GM19238 (cell line): ENCODE data around the gene POLE.

Source experiments
- DNase-seq: peaks from one replicate; pipeline ENCODE4 v3.0.0; 2011; ENCODE audit warnings: low spot score; ENCODE audit not compliant: insufficient read length

The POLE gene

DNA sequence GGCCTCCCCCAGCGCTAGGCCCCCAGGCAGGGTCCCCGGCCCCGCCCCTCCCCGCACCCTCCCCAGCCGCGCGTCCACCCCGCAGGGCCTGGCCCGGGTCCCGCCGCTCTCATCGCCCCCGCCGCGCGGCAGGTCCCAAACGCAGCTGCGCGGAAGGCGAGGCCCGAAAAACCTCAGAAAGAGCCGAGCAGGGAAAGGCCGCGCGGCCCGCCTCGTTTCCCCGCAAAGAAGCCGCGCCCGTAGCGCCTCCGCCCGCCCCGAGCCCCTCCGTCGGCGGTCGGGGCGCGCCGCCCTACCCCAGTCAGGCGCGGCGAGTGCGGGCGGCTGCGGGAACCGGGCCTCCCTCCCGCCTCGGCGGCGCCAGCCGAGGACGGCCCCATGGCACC, 324 bp downstream of the POLE start:
- DNase-seq, result no peak

DNA sequence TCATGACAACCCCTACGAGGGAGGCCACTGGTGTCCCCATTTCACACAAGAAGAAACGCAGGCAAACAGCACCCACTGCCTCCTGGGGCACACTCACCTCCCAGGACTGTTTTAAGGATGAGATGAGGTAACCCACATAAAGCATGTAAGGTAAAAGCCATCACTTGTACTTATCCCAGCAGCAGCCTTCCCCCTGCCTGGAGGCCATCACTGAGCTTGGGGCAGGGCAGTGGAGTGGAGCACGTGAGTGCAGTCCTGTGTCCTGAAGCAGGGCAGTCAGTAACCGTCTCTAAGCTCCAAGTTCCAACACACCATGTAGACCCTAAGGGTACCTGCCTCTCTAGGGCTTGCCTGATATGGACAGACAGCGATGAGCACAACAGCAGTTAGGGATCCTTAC, 1.7 kb downstream of the POLE start:
- no peak for DNase-seq

DNA sequence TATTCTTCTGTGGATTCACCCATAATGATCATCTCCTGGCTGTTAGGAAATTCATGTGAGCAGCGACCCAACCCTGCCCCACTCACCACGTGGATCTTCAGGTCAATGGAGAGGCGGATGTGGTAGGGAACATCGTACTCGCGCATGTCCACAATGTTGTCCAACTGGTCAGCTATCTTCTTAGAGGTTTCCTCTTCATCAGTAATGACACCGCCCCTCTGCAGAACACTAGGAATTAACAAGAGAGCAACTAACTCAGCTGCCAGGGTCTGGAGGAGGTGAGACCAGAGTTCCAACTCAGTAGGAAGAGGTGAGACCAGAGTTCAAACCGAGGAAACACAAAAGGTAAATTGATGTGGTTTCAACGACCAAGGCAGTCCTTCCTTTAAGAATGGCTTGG, 9.7 kb downstream of the POLE start:
- no peak for DNase-seq

DNA sequence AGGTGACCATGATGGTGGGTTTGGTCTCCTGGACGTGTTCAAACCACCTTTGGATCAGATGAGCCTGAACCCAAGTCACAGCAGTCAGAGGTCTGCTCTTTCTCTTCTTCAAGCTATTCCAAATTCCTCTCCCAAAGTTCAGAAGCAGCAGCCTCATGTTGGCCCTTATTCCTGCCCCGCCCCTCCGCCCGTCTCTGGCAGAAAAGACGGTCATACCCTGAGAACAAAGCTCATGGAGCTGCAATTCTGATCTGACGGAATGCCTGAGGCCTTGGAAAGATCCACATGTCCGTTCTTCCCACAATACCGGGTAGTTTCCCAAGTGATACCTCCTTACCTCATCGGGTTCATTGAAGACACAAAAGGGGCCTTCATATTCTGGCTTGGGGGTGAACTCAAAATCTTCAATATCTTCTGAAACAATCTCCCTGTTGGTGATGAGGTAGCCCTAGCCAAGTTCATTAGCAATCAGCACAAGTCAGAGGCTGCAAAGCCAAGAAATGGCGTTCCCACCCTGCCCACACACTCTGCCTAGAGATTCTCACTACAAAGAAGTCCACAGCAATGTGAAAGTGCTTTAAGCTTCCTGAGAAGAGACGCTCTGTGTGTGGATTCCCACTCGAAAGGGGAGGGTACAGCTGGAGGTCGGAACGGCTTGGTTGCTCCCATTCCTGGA, 11.2 kb downstream of the POLE start:
- DNase-seq, result no peak

DNA sequence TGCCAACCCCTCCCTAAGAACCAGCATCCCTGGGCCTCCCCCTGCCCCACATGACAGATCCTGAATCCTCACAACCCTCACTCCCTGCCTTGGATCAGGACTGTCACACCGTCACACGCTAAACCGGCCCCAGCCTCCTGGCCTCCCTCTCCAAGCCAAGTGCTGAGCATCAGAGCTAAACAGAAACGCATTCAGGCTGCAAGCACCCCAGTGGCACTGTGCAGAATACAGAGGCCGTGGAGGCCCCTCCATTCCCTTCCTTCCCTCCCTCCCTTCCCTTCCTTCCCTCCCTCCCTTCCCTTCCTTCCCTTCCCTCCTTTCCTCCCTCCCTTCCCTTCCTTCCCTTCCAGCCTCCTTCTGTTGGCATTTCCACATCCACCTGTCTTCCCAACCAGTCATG, 12.6 kb downstream of the POLE start:
- DNase-seq, result no peak

DNA sequence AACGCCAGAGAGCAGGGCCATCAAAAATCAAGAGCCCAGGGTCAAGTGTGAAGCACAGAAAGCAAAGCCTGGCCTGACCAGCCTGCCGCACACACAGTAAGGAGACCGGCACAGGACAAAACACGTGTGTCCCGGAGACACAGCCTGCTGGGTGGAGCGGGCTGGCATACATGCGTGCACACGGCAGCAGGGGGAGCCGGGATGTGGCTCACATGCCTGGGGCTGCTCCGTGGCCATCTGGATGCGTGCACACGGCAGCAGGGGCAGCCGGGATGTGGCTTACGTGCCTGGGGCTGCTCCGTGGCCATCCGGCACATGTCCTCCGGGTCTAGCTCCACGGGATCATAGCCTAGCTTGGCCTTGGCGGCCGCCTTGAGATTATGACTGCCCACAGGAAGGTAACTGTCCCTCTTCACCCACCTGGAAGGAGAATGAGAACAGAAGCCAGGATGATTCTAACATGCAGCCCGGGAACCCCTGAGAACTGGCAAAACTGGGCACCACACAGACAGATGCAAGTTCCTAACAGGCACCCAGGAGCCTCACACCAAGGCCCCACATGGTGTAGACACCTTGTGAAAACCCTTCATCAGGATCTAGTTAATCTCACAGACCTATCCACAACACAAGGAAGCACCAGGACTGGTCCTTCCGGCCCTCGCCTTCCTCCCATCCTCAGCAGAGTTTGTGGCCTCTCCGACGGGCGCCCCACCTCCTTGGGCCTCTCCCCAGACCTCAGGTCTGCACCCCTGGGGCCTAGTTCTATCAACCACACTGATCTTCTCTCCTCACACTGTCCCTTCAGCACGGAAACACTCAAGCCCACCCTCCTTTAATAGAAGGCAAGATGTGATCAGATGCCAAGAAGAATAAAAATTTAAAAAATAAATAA, 13.6 kb downstream of the POLE start:
- no peak for DNase-seq

DNA sequence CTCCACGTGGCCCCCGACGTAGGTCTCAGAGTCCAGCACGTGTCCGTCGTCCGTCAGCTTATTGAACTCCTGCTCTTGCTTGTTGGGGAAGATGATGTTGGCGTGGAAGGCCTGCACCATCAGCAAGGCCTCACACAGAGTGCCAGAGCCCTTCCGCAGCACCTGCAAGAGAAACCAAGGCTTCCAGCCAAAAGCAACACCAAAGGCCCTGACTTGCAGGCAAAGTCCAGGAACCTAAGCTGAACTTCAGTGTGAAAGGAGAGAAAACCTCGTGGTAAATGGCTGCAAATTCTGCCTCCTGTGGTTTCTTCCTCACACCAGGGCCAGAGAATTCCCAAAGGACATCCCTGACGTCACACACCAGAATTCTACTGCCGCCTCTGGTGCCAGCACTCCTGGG, 14.5 kb downstream of the POLE start:
- no peak for DNase-seq

DNA sequence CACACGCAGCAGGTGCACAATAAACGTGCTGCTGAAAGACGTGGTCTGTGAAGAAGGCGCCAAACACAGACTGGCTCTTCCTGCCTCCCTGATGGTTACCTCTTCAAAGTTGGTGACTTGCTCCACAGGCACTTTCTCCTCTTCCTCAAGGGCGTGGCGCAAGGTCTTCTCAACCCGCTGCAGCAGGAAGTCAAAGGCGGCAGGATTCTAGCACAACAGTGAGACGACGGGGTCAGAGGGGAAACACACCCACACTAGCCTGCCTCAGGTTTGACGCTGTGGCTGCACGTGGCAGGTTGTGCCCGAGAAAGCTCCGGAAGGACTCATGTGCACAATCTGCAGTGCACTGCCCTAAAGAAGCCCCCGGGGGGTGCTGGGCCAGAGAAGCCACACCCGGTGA, 15.0 kb downstream of the POLE start:
- no peak for DNase-seq

DNA sequence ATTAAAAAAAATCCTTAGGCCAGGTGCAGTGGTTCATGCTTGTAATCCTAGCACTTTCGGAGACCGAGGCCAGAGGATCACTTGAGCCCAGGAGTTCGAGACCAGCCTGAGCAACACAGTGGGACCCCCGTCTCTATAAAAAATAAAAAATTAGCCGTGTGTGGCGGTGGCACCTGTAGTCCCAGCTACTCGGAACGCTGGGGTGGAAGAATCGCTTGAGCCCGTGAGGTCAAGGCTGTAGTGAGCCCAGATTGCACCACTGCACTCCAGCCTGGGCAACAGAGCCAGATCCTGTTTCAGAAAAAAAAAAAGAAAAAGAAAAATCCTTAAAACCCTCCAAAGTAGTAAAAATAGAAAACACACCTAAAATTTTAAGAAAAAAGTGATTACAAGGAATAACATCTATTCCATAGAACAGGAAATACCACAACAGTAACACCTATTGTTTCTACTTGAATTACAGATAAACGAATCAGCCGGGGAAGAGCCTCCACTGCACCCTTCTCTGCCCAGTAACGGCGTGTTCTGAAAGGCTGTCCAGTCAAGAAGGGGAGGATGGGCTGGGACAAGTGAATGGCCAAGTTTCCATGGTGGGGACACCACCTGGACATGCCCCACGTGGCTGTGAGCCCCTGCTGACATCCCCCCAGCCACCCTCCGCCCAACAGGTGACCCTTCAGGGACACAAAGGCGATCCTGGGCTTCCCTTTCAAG, 17.8 kb downstream of the POLE start:
- no peak for DNase-seq

DNA sequence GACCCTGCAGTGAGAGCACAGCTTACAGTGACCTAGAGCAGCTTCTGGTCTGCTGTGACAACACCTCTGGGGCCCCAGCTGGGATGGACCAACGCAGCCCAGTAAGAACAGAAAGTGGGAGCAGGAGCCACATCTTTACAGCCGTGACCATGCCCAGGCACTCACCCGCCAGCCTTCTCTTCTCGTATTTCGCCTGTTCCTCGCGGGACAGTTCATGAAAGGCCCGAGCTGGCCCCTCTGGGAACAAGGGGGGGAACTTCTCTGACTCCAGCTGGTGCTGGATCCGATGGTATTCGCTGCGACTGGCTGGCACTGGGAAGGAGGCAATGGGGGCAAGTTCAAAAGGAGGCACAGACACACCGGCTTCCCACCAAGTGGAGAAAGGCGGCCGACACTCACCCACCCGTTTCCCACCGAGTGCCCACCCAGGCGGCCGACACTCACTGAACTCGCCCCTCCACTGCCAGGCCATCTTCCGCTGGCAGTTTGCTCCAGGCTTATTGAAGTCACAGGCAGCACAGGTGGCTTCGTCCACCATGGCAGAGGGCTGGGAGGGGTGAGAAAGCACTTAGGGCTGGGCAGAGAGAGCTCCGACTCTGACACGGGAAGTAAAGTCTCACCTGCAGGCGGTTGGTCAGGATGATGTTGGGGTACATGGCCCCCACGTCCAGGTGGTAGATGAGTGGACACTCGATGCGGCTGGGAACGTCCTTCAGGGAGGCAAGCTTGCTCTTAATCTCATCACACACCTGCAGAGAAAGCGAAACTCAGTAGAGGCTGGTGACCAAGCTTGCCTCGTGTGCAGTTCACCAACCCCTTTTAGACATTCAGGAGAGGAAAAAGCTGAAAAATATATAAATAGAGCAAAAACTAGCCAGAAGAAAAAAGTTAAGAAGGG, 18.7 kb downstream of the POLE start:
- DNase-seq, result no peak

DNA sequence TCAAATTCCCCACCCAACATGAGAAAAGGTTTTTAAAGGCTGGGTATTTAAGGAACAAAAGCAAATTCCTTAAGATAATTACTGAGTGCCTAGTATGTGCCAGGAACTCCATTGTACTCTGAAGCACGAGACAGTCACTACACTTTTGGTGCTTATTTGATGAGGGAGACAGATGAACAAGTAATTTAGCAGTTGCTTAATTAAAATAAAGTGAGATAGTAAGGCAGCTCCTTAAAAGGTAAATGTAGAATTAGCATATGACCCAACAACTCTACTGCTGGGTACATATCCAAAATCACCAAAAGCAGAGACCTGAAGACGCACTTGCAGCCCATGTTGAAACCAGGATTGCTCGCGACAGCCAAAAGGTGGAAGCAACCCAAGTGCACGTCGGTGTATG, 21.3 kb downstream of the POLE start:
- no peak for DNase-seq

DNA sequence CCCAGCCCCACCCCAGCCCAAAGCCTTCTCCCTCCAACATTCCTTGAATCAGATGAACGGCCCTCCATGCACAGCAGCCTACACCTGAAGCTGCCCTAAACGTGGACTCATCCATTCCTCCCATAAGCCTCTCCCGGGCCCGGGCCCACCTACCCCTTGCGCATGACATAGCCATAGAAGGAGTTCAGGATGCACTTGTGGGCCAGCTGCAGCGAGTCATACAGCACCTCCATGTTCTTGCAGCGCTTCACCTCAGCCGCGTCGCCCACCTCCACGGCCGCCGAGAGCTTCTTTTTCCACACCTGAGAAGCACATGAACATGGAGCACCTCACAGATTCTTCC, 22.0 kb downstream of the POLE start:
- DNase-seq, result no peak

DNA sequence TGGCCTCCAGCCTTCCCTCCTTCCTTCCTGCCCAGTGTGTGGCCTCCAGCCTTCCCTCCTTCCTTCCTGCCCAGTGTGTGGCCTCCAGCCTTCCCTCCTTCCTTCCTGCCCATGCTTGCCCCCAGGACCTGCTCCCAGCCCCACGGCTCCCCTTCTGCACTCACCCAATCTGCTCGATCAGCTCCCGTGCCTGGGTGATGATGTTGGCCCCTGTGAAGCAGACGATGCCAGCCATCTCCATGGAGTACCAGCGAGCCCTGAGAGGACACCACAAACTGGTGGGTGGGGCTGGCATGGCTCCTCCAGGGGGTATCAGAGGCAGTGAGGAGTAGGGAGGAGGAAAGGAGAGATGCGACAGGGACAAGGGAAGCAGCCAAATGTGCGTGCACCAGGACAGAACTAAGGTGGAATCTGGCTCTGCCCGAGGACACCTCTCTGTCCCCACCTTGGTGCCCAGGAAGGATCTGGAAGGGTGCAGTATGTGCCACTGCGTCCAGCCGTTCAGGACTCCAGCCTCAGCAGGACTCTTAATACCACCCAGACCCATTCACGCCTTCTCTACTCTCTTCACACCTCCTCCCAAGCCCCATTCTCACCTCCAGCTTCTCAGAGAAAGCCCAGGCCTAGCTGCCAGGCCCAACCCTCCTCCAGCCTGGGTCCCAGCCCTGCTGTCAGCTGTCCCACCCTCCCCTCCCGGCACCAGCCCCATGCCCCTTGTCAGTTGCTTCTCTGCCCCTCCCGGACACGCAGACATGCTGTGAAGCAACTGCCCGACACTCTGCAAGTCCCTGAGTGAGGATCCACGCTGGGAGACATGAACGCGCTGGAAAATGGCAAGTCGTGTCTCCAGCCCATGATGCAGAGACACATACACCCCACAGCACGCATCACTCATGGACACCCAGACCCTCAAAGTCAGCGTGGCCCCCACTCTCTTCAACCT, 22.7 kb downstream of the POLE start:
- no peak for DNase-seq

DNA sequence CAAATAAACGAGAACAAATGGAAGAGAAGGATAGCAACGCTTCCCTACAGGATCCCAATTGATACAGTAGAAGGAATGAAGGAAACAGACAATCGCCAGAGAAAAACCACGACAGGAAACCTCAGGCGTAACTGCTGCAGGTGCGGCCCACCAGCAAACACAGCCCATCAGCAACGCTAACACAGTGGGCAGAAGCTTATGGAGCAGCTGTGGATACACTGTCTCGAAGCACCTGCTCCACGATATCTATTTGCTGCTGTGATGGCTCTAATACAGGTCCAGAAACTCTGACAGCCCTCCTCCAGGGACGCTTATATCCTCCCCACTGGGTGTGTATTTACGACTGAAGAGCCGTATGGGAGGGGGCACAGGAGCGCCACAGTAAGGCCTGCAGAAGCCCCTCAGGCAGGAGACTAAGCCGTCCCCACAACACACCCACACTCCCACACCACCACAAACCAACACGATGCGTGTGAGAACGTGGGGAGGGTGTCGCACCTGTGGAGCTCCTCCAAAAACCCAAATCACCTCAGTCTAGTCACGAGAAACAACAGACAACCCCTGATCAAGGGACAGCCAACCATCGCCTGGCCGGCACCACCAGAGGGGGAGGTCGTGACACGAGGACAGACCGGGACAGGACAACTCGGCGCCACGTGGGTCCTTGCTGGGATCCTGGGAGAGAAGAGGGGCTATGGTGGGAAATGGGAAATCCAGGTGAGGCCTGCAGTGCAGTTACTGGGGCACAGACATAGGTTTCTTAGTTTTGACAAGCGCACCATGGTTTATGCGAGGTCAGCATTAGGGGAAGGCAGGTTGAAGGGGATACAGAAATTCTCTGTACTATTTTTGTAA, 24.0 kb downstream of the POLE start:
- no peak for DNase-seq

DNA sequence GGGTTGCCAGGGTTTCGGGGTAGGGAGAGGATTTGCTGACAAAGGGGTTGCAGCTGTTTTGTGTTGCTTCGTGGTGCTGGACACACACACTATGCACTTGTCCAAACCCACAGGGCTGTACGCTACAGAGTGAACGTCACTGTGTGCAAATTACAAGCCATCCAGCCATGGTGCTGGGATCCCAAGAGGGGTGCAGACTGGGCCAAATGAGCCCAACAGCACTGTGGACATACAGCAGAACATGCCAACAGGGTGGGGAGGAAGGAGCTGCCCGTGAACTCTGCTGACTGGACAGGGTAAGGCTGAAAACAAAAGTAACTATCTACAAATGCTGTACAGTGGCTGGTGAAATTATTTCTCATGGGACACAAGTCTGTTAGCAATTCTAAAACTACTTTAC, 25.2 kb downstream of the POLE start:
- DNase-seq, result no peak

DNA sequence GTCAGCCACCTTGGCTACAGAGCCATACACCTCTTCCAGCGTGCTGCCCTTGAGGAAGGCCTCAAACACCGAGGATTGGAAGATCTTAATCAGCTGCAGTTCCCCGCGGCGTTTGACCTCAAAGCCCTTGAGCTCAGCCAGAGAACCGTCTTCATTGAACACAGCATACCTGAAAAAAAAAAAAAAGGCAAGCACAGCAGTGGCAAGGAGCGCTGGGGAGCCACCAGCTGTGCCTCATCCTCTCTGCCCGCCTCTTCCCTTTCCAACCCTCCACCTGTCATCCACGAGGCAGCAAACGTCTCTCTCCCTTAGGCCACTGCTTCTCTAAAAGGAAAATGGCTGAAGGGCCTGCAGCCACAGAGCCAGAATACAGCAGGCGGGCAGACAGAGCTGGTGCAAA, 26.1 kb downstream of the POLE start:
- DNase-seq, result no peak

DNA sequence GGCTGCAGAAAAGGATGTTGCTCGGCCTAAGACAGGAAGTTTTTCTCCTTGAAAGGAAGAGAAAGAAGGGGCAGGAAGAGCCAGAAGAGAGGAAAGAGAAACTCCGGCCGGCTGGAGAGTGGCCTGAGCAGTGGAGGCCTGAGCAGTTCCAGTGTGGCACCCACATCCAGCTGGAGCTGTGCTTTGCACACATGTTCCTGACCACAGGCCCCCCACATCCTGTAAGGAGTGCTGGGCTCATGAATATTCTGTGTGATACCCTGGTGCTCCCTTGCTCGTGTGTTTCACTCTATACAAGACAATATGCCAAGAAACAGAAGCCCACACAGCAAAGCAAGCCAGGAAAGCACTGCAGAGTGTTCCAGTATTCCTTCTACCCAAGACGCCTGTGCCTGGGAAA, 27.1 kb downstream of the POLE start:
- DNase-seq, result no peak

DNA sequence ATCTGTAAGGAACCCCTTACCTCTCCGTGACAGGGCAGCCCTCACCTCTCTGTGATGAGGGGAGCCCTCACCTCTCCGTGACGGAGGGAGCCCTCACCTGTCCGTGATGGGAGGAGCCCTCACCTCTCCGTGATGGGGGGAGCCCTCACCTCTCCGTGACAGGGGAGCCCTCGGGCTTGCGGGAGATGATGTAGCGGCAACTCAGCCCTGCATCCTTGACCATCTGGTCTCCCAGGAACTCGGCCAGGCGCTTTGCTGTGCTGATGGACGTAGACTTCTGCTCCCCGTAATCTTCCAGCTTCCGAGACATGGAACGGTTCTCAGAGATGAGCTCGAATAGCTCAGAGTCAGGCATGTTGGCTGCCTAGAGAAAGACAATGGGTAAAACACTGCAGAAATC, 28.0 kb downstream of the POLE start:
- no peak for DNase-seq

DNA sequence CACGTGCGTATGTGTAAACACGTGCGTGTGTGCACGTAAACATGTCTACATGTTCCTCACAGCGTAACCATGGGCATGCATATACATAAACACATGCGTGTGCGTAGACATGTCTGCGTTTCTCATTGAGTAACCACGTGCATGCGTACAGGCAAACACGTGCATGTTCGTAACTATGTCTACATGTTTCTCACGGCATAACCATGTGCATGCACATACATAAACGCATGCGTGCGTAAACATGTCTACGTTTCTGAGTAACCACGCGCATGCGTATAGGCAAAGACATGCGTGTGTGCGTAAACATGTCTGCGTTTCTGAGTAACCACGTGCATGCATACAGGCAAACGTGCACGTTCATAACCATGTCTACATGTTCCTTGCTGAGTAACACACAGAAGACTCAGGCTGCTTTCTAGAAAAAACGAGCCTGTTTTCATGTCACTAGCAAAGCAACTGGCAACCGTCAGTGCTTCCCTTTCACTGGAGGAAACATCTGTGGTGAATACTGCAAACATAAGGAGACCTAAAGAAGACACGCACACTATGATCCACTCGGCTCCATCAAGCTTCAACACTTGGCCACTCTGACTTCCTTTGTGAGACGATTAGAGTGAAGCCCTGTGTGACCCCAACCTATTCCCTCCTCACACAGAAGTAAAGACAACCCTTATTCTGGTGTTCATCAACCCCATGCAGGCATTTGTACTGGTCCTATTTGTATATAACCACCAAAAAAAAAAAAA, 28.8 kb downstream of the POLE start:
- no peak for DNase-seq
